ENCODE measurements around the gene F2.

GRCh38 chr11:46706886-46707285, 12.1 kb upstream of the F2 start:
- no peak for TF ChIP-seq TAF1 (IDR thresholded peaks at IDR 0.05; ENCODE audit: borderline replicate concordance, insufficient read depth, low read length)
- peak; percentile 2; the same call in 1 of the 2 replicates for TF ChIP-seq POLR2AphosphoS5 (IDR thresholded peaks at IDR 0.05; ENCODE audit: low read depth, low read length)
- no peak for TF ChIP-seq SIN3A (IDR thresholded peaks at IDR 0.05; ENCODE audit: borderline replicate concordance, insufficient read depth, low read length)
- no peak for TF ChIP-seq REST (IDR thresholded peaks at IDR 0.05; ENCODE audit: insufficient read depth in 1 of 2, low read depth in 2 of 2, low read length in 2 of 2)

Data from PFSK-1 (cell line).